Suprapubic skin (tissue), 4 donors: ENCODE results near the gene CTTNBP2. TPM values are rescaled to one million over a fixed set of nuclear protein-coding genes. Genes with fewer than 3 reads are reported as not detected.

Experiments used
- DNase-seq, 2 donors: peaks; one replicate each; pipeline ENCODE4 v3.0.0-alpha.2; 2019; ENCODE audit warnings: low spot score in 2 of 2
- H3K27ac ChIP-seq: fragments of 200-600 bp; sonication (generic); one replicate; pipeline ENCODE4 v1.5.1; 2019
- H3K27me3 ChIP-seq: fragments of 200-600 bp; sonication (generic); one replicate; pipeline ENCODE4 v1.5.1; 2019
- H3K36me3 ChIP-seq: fragments of 200-600 bp; sonication (generic); one replicate; pipeline ENCODE4 v1.5.1; 2019
- H3K4me1 ChIP-seq: fragments of 200-600 bp; sonication (generic); one replicate; pipeline ENCODE4 v1.5.1; 2019
- H3K4me3 ChIP-seq: fragments of 200-600 bp; sonication (generic); one replicate; pipeline ENCODE4 v1.5.1; 2019; ENCODE audit warnings: mild to moderate bottlenecking
- H3K9me3 ChIP-seq: fragments of 200-600 bp; sonication (generic); one replicate; pipeline ENCODE4 v1.5.1; 2019
- EP300 ChIP-seq: sonication (generic); formaldehyde crosslinking; IDR thresholded peaks from one replicate; pipeline ENCODE4 v1.6.1; 2017; ENCODE audit warnings: antibody characterized with exemption
- POLR2A ChIP-seq, 2 donors: fragments of 450-650 bp; IDR thresholded peaks; one replicate each; pipeline ENCODE4 v1.6.1; 2017; ENCODE audit warnings: antibody characterized with exemption in 2 of 2, mild to moderate bottlenecking in 2 of 2, moderate library complexity in 2 of 2
- POLR2AphosphoS5 ChIP-seq, 3 donors: sonication (generic); formaldehyde crosslinking; IDR thresholded peaks; one replicate each; pipeline ENCODE4 v1.6.1; 2017; ENCODE audit warnings: antibody characterized with exemption in 3 of 3
- WGBS: methylation state at CpG from one replicate; pipeline ENCODE4 v1.1.5; 2018; 5-methylcytosine and 5-hydroxymethylcytosine counted together
- total RNA-seq, 4 donors: library from RNA; depleted of rRNA; stranded (reverse); fragments of >200 nt; gene quantifications; one replicate each; pipeline ENCODE4 v1.1.0, GENCODE V29; 2016
- TF ChIP-seq, protein P1 (sequence below), 2 donors: fragments of 200-600 bp in 1 of 2; fragments of 450-650 bp in 1 of 2; sonication (generic) in 1 of 2; IDR thresholded peaks; one replicate each; pipeline ENCODE4 v1.5.1; 2016 to 2019; ENCODE audit warnings: antibody characterized with exemption in 2 of 2, mild to moderate bottlenecking in 1 of 2, moderate library complexity in 1 of 2

CTTNBP2 gene
- total RNA-seq, 4 donors from 2014 or later: 2.2 to 8.9 (median 5.3) TPM

DNA sequence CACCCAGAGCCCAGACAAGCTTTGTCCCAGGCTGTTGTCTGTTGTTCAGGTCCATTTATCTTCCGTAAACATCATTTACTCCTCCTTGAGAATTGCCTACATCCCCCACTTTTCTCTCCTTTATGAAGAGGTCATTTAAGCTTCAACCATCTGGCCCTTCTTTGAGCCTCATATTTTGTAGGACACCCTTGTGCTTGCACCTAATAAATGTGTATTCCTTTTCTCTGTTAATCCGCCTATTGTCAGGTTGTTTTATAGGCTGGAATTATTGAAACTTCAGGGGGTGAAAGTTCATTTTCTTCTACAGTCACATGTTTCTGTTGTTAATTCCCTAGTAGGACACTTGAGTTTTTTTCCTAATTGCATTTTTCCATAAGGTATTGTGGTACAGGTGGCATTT, 19.6 kb upstream of the CTTNBP2 start:
- no peaks in the 10 kb centered on the region for H3K9me3 ChIP-seq
- H3K36me3 ChIP-seq: no peaks in the 10 kb centered on the region
- no peak for DNase-seq
- H3K27me3 ChIP-seq: no peaks in the 10 kb centered on the region
- no peaks in the 10 kb centered on the region for H3K4me1 ChIP-seq
- no peak overlapping the region for H3K27ac ChIP-seq
- WGBS: 97% methylated on average over 2 of the region's 2 CpGs
- TF ChIP-seq POLR2AphosphoS5 (IDR thresholded peaks at IDR 0.05) (no peak), EP300 (no peak), POLR2A (IDR thresholded peaks at IDR 0.05) (no peak)
- TF ChIP-seq, protein P1, sequence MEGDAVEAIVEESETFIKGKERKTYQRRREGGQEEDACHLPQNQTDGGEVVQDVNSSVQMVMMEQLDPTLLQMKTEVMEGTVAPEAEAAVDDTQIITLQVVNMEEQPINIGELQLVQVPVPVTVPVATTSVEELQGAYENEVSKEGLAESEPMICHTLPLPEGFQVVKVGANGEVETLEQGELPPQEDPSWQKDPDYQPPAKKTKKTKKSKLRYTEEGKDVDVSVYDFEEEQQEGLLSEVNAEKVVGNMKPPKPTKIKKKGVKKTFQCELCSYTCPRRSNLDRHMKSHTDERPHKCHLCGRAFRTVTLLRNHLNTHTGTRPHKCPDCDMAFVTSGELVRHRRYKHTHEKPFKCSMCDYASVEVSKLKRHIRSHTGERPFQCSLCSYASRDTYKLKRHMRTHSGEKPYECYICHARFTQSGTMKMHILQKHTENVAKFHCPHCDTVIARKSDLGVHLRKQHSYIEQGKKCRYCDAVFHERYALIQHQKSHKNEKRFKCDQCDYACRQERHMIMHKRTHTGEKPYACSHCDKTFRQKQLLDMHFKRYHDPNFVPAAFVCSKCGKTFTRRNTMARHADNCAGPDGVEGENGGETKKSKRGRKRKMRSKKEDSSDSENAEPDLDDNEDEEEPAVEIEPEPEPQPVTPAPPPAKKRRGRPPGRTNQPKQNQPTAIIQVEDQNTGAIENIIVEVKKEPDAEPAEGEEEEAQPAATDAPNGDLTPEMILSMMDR (IDR thresholded peaks at IDR 0.05): no peak
- H3K4me3 ChIP-seq: no peak overlapping the region

DNA sequence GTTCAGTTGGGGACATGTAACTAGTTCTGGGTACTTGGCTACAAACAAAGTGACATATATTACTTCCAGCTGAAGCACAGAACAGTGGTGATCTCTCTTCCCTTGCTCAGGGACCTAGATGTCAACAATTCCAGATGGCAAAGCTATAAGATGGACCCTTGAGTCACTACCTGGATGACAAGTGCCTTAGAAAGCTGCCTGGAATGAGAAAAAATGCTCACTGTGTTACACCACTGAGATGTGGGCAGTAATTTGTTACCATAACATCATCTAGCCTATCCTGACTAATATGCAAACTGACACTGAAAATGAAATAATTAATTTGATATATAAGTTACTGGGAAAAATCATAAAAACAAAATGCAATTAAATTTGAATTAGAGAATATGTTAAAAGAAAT, 16.4 kb upstream of the CTTNBP2 start:
- no peaks in the 10 kb centered on the region for H3K4me1 ChIP-seq
- TF ChIP-seq EP300 (no peak), POLR2AphosphoS5 (IDR thresholded peaks at IDR 0.05) (no peak), POLR2A (IDR thresholded peaks at IDR 0.05) (no peak)
- TF ChIP-seq, protein P1 (IDR thresholded peaks at IDR 0.05): no peak
- no peaks in the 10 kb centered on the region for H3K9me3 ChIP-seq
- H3K36me3 ChIP-seq: no peaks in the 10 kb centered on the region
- no peak overlapping the region for H3K27ac ChIP-seq
- no peak overlapping the region for H3K4me3 ChIP-seq
- no peak for DNase-seq
- H3K27me3 ChIP-seq: no peaks in the 10 kb centered on the region

- TF ChIP-seq POLR2AphosphoS5 (IDR thresholded peaks at IDR 0.05): no peak
- H3K27ac ChIP-seq: no peak overlapping the region
- H3K4me3 ChIP-seq: no peak overlapping the region
- no peaks in the 10 kb centered on the region for H3K9me3 ChIP-seq
- 75% methylated on average over 1 of the region's 1 CpG for WGBS
- no peaks in the 10 kb centered on the region for H3K36me3 ChIP-seq
- H3K4me1 ChIP-seq: no peaks in the 10 kb centered on the region
- DNase-seq: no peak
- H3K27me3 ChIP-seq: no peaks in the 10 kb centered on the region
Measured at GRCh38 chr7:117888627-117889026, 15.4 kb upstream of the CTTNBP2 start.

- TF ChIP-seq, protein P1 (IDR thresholded peaks at IDR 0.05): no peak
- TF ChIP-seq EP300: no peak
- no peak for TF ChIP-seq POLR2A (IDR thresholded peaks at IDR 0.05)
- no peak for TF ChIP-seq POLR2AphosphoS5 (IDR thresholded peaks at IDR 0.05)
- no peaks in the 10 kb centered on the region for H3K27me3 ChIP-seq
- H3K27ac ChIP-seq: no peak overlapping the region
- 94% methylated on average over 2 of the region's 2 CpGs for WGBS
- no peaks in the 10 kb centered on the region for H3K4me1 ChIP-seq
- no peak overlapping the region for H3K4me3 ChIP-seq
- no peak for DNase-seq
- no peaks in the 10 kb centered on the region for H3K36me3 ChIP-seq
- no peaks in the 10 kb centered on the region for H3K9me3 ChIP-seq
Measured at GRCh38 chr7:117882594-117882993, 9.4 kb upstream of the CTTNBP2 start.

DNA sequence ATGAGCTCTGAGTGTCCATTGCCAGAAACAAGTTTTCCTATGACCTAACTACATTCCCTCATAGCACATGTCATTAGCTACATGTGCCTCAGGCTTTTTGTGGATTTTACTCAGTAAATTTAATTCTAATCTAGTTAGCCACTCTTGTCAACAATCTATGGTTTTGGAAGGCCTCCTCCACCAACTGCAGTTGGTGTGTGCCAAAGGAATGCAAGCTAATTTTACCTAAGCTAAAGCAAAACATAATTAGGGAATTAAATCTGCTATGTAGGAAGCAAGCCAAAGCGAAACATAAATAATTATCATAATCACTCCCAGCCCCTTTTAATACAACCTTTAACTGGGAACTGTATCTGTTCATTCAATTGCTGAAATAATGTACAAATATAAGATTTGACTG, 3.5 kb upstream of the CTTNBP2 start:
- Histone ChIP-seq H3K9me3 (no peaks in the 10 kb centered on the region), H3K36me3 (no peaks in the 10 kb centered on the region), H3K4me3 (no peak overlapping the region), H3K27me3 (no peaks in the 10 kb centered on the region), H3K4me1 (peaks cover 16% of the 10 kb centered on the region), H3K27ac (no peak overlapping the region)
- no peak for DNase-seq
- TF ChIP-seq EP300 (no peak), POLR2A (IDR thresholded peaks at IDR 0.05) (no peak), POLR2AphosphoS5 (IDR thresholded peaks at IDR 0.05) (no peak)
- TF ChIP-seq, protein P1 (IDR thresholded peaks at IDR 0.05): no peak
- WGBS: 82% methylated on average over 1 of the region's 1 CpG

GRCh38 chr7:117875566-117875965, 2.3 kb upstream of the CTTNBP2 start:
- Histone ChIP-seq H3K4me3 (no peak overlapping the region), H3K9me3 (no peaks in the 10 kb centered on the region), H3K27me3 (no peaks in the 10 kb centered on the region), H3K27ac (no peak overlapping the region), H3K36me3 (no peaks in the 10 kb centered on the region), H3K4me1 (peaks cover 21% of the 10 kb centered on the region)
- DNase-seq: no peak
- TF ChIP-seq POLR2AphosphoS5 (IDR thresholded peaks at IDR 0.05) (no peak), EP300 (no peak), POLR2A (IDR thresholded peaks at IDR 0.05) (no peak)
- TF ChIP-seq, protein P1 (IDR thresholded peaks at IDR 0.05): no peak
